Esophagus squamous epithelium (tissue), 5 donors: Measurements from ENCODE around the gene L3MBTL3. TPM values are rescaled to one million over a fixed set of nuclear protein-coding genes. Genes with fewer than 3 reads are reported as not detected.

ENCODE experiments used
- DNase-seq: peaks from one replicate; lab custom pipeline; 2025; lab: John Stamatoyannopoulos, UW
- H3K27ac ChIP-seq, 4 donors: fragments of 200-600 bp; sonication (generic); one replicate each; pipeline ENCODE4 v1.5.1; 2016 to 2019; ENCODE audit warnings: mild to moderate bottlenecking in 1 of 4
- H3K27me3 ChIP-seq, 4 donors: fragments of 200-600 bp; sonication (generic); 1 replicate in 3 of 4; 2 replicates in 1 of 4; pipeline versions ENCODE4 v1.5.1 to v1.6.0; 2017 to 2021; ENCODE audit warnings: antibody characterized with exemption in 1 of 4
- H3K36me3 ChIP-seq, 3 donors: fragments of 200-600 bp; sonication (generic); one replicate each; pipeline ENCODE4 v1.5.1; 2016 to 2019
- H3K4me1 ChIP-seq, 3 donors: fragments of 200-600 bp; sonication (generic); one replicate each; pipeline ENCODE4 v1.5.1; 2017 to 2019
- H3K4me3 ChIP-seq, 4 donors: fragments of 200-600 bp; sonication (generic); 1 replicate in 3 of 4; 2 replicates in 1 of 4; pipeline ENCODE4 v1.5.1; 2016 to 2019; ENCODE audit warnings: mild to moderate bottlenecking in 2 of 4, moderate library complexity in 1 of 4
- H3K9me3 ChIP-seq, 3 donors: fragments of 200-600 bp; sonication (generic); one replicate each; pipeline ENCODE4 v1.5.1; 2016 to 2019
- CTCF ChIP-seq, 6 experiments: fragments of 450-650 bp in 4 of 6; fragments of 200-600 bp in 2 of 6; sonication (generic) in 2 of 6; IDR thresholded peaks; one replicate each; pipeline ENCODE4 v1.5.1; 2016 to 2019; ENCODE audit warnings: antibody characterized with exemption in 6 of 6, mild to moderate bottlenecking in 4 of 6, moderate library complexity in 4 of 6
- POLR2A ChIP-seq, 4 donors: fragments of 450-650 bp; IDR thresholded peaks; one replicate each; pipeline ENCODE4 v1.6.1; 2017; ENCODE audit warnings: antibody characterized with exemption in 4 of 4, mild to moderate bottlenecking in 4 of 4, moderate library complexity in 3 of 4
- WGBS, 2 donors: methylation state at CpG; one replicate each; pipeline ENCODE4 v1.1.5; 2018; 5-methylcytosine and 5-hydroxymethylcytosine counted together
- intact Hi-C: fragments of 100-400 bp; cut with DNase I; formaldehyde crosslinking; loops from one replicate; pipeline ENCODE4 v1.15.0; 2022
- total RNA-seq, 4 donors: library from RNA; depleted of rRNA; stranded (reverse); fragments of >200 nt; gene quantifications; one replicate each; pipeline ENCODE4 v1.1.0, GENCODE V29; 2016
- donor health status: DM: yes; HTN: yes; CAD: no.

Gene L3MBTL3
- total RNA-seq, 4 donors from 2014 or later, result 1.2 to 5.3 (median 3.3) TPM

- no peak for DNase-seq
- H3K27ac ChIP-seq, result no peak overlapping the region
- TF ChIP-seq POLR2A (IDR thresholded peaks at IDR 0.05), result no peak
- TF ChIP-seq CTCF (IDR thresholded peaks at IDR 0.05), result no peak
- no peaks in the 10 kb centered on the region for H3K27me3 ChIP-seq
- intact Hi-C loops, result no loop called here
- H3K36me3 ChIP-seq, result no peaks in the 10 kb centered on the region
- H3K4me3 ChIP-seq, result no peak overlapping the region
- H3K9me3 ChIP-seq, result no peaks in the 10 kb centered on the region
- no peaks in the 10 kb centered on the region for H3K4me1 ChIP-seq
- 71 to 81% methylated on average over 7 to 8 of the region's 8 CpGs for WGBS, 2 donors
Observed at GRCh38 chr6:130150906-130151305, 132.5 kb downstream of the L3MBTL3 start.

- Histone ChIP-seq H3K27me3 (no peaks in the 10 kb centered on the region), H3K9me3 (no peaks in the 10 kb centered on the region), H3K4me3 (no peak overlapping the region), H3K27ac (no peak overlapping the region), H3K36me3 (no peaks in the 10 kb centered on the region), H3K4me1 (no peaks in the 10 kb centered on the region)
- intact Hi-C loops, result no loop called here
- WGBS, 2 donors, result 78 to 85% methylated on average over 6 of the region's 6 CpGs
- no peak for DNase-seq
- TF ChIP-seq POLR2A (IDR thresholded peaks at IDR 0.05) (no peak), CTCF (IDR thresholded peaks at IDR 0.05) (no peak)
Observed at GRCh38 chr6:130152908-130153510, 134.6 kb downstream of the L3MBTL3 start.

- TF ChIP-seq CTCF (IDR thresholded peaks at IDR 0.05) (no peak), POLR2A (IDR thresholded peaks at IDR 0.05) (no peak)
- H3K4me1 ChIP-seq, result peaks cover 0 to 27% (median 0%) of the 10 kb centered on the region in 3 donors
- WGBS, 2 donors, result 89 to 97% methylated on average over 5 of the region's 5 CpGs
- H3K27me3 ChIP-seq, result no peaks in the 10 kb centered on the region
- no peak overlapping the region for H3K27ac ChIP-seq
- peaks cover 0 to 5% (median 0%) of the 10 kb centered on the region in 3 donors for H3K9me3 ChIP-seq
- no peak for DNase-seq
- intact Hi-C loops, result no loop called here
- no peak overlapping the region for H3K4me3 ChIP-seq
- H3K36me3 ChIP-seq, result no peaks in the 10 kb centered on the region
Observed at GRCh38 chr6:130156908-130157307, 138.5 kb downstream of the L3MBTL3 start.

GRCh38 chr6:130158056-130158455 lies 139.7 kb downstream of the L3MBTL3 start:
- Histone ChIP-seq H3K36me3 (no peaks in the 10 kb centered on the region), H3K27me3 (no peaks in the 10 kb centered on the region), H3K9me3 (peaks cover 0 to 5% (median 0%) of the 10 kb centered on the region in 3 donors), H3K4me1 (peaks cover 0 to 29% (median 0%) of the 10 kb centered on the region in 3 donors), H3K4me3 (no peak overlapping the region), H3K27ac (no peak overlapping the region)
- DNase-seq, result no peak
- WGBS, 2 donors, result 81 to 98% methylated on average over 2 of the region's 2 CpGs
- no peak for TF ChIP-seq POLR2A (IDR thresholded peaks at IDR 0.05)
- TF ChIP-seq CTCF (IDR thresholded peaks at IDR 0.05), result no peak
- intact Hi-C loops, result no loop called here

GRCh38 chr6:130158548-130158947 lies 140.2 kb downstream of the L3MBTL3 start:
- Histone ChIP-seq H3K4me3 (no peak overlapping the region), H3K36me3 (no peaks in the 10 kb centered on the region), H3K9me3 (peaks cover 0 to 5% (median 0%) of the 10 kb centered on the region in 3 donors), H3K4me1 (peaks cover 0 to 29% (median 0%) of the 10 kb centered on the region in 3 donors), H3K27ac (no peak overlapping the region), H3K27me3 (no peaks in the 10 kb centered on the region)
- no peak for DNase-seq
- no peak for TF ChIP-seq POLR2A (IDR thresholded peaks at IDR 0.05)
- no peak for TF ChIP-seq CTCF (IDR thresholded peaks at IDR 0.05)
- 88 to 93% methylated on average over 4 of the region's 4 CpGs for WGBS, 2 donors
- intact Hi-C loops, result no loop called here
